Stimulated activated CD8-positive, alpha-beta memory T cell treated with anti-CD3 and anti-CD28 coated beads, Interleukin-4, amount 100 ng/mL, for 24 hours (primary cell): Measurements from ENCODE around the gene UTP25.
"Not testable (repeated sequence)": the region's sequence is repeated elsewhere in the genome, so short reads cannot be mapped to it uniquely, and the experiment has no call there.

ENCODE experiments used
- DNase-seq: peaks from one replicate; pipeline ENCODE4 v3.0.0-alpha.2; 2020; ENCODE audit warnings: low read depth

Gene UTP25

GRCh38 chr1:209898271-209898670, 70.5 kb downstream of the UTP25 start:
- not testable (repeated sequence) for DNase-seq

DNA sequence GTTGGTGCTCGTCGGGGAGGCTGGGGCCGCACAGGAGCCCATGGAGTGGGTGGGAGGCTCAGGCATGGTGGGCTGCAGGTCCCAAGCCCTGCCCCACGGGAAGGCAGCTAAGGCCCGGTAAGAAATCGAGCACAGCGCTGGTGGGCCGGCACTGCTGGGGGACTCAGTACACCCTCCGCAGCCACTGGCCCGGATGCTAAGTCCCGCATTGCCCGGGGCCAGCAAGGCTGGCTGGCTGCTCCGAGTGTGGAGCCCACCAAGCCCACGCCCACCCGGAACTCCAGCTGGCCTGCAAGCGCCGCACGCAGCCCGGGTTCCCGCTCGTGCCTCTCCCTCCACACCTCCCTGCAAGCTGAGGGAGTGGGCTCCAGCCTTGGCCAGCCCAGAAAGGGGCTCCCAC, 71.1 kb downstream of the UTP25 start:
- DNase-seq = not testable (repeated sequence)

GRCh38 chr1:209899948-209900347, 72.2 kb downstream of the UTP25 start:
- DNase-seq = no peak

DNA sequence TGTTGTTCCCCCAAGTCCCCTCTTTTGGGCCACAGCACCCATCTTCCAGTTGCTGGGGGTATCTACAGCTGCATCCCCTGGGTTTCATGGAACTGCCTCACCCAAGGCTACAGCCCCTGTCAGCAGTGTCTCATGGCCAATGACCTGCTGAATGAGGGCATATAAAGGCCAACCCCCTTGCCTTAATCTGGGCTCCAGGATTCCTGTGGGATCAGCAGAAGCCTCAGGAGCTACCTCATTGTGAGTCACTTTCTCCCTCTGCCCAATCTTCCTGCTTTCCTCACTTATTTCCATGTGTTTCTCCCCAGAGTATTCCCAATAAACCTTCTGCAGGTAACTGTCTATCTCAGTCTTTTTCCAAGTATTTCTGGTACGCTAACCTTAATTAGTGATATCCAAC, 73.0 kb downstream of the UTP25 start:
- no peak for DNase-seq

GRCh38 chr1:209901211-209901610, 73.4 kb downstream of the UTP25 start:
- no peak for DNase-seq

GRCh38 chr1:209904774-209905173, 77.0 kb downstream of the UTP25 start:
- DNase-seq = not testable (repeated sequence)
